GM18507 (cell line): ENCODE measurements around the gene NACAD.
"Not testable (repeated sequence)": the region's sequence is repeated elsewhere in the genome, so short reads cannot be mapped to it uniquely, and the experiment has no call there.

Experiments
- DNase-seq: peaks from one replicate; pipeline ENCODE4 v3.0.0; 2011; ENCODE audit warnings: low read depth; ENCODE audit not compliant: insufficient read length; ENCODE audit errors: extremely low spot score
- FAIRE-seq: peaks from 2 replicates; lab custom pipeline; 2011; peaks lifted over from hg19 to GRCh38; lab: Jason Lieb, UNC

NACAD gene

DNA sequence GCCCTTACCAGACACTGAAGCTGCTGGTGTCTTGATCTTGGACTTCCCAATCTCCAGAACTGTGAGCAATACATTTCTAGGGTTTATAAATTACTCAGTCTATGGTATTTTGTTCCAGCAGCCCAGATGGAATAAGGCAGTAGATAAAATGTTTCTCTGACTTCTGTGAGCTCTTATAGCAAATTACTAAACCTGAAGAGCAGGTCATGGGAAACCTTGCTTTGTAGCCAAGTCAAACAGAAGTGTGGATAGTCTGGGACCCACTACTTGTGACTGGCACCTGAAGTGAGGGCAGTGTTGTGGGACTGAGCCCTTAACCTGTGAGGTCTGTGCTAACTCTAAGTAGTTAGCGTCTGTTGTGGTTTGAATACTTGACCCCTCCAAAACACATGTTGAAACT is 27.3 kb upstream of the NACAD start:
- FAIRE-seq (no peak), DNase-seq (no peak)

DNA sequence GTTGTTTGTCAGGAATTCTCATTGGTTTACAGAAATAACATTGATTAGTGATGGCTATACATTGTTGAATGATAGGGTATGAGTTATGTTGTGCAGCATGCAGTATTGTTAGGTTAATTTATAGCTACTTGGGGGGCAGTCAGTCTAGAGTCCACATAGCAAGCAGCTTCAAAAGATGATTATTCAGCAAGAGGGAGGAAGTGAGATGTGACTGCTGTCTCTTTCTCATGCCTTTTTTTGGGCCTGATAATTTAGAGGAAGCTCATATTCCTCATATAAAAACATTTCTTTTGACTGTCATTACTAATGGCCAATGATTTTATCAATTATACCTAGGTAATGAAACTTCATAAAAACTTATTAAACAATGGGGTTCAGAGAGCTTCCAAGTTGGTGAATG is 26.2 kb upstream of the NACAD start:
- DNase-seq (no peak), FAIRE-seq (no peak)

DNA sequence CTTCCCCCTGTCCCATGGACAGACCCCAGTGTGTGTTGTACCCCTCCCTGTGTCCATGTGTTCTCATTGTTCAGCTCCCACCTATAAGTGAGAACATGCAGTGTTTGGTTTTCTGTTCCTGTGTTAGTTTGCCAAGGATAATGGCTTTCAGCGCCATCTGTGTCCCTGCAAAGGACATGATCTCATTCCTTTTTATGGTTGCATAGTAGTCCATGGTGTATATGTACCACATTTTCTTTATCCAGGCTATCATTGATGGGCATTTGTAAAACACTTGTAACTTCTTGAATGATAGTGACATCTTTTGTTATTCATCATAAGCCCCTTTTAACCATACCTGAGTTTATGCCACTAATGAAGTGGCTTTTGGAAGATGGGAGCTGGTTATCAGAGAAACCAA is 25.5 kb upstream of the NACAD start:
- not testable (repeated sequence) for DNase-seq, FAIRE-seq

DNA sequence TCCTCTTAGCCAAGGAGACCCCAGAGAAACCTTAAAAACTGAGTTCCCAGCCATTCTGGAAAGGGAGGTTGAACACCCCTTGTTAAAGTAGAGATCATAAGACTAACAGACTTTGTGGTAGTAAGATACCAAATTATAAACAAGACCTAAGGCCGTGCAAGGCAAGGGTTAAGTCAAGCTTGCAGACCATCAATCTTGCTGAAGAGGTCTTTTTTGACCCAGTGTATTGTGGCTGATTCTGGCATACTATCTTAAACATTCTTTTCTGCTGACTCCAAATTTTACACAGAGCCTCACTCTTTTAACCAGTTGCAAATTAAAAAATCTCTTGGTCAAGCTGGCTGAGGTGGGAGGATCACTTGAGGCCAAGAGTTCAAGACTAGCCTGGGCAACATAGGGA is 23.9 kb upstream of the NACAD start:
- no peak for DNase-seq
- FAIRE-seq: no peak

- peak; percentile 92 for DNase-seq
- FAIRE-seq: peak; percentile 97
Observed at GRCh38 chr7:45111298-45112223, 22.8 kb upstream of the NACAD start, which contains the start of gene TBRG4. Gene TBRG4 (minus strand): TSS chr7:45111697. CDS start chr7:45109237, 2,460 bp downstream.

GRCh38 chr7:45108863-45109262 is 20.1 kb upstream of the NACAD start:
- no peak for DNase-seq
- no peak for FAIRE-seq

- FAIRE-seq (no peak), DNase-seq (no peak)
Observed at GRCh38 chr7:45107356-45107755, 18.6 kb upstream of the NACAD start.

GRCh38 chr7:45106820-45107219 is 18.1 kb upstream of the NACAD start:
- FAIRE-seq (no peak), DNase-seq (no peak)

DNA sequence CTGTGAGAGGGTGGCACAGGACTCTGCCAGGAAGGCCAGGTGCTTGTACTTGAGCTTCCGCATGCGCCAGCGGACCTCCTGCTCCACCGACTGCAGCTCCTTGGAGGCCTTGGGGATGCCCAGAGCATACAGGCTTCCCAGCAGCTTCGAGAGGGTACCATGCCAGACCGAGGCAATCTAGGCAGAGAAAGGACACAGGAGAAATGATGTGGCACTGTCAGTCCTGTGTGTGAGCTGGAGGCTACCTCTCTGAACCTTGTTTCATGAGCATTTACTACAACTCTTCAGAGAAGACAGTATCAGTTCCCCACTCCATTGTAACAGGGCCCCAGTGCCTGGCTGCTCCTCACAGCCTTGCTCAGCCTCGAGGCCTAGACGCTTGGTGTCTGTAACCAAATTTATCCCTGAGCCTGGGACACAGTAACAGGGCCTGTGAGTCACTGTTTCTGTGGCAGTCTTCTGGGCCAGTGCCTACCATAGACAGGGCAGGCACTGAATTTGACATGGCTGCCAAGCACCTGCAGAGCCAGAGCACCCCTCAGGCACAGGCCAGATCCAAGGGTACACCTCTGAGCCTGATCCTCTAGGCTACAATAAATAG is 16.9 kb upstream of the NACAD start:
- FAIRE-seq: no peak

GRCh38 chr7:45104844-45105587 is 16.2 kb upstream of the NACAD start:
- FAIRE-seq (no peak), DNase-seq (no peak)

More for the DNA sequence above, 16.9 kb upstream of the NACAD start:
- no peak for DNase-seq

DNA sequence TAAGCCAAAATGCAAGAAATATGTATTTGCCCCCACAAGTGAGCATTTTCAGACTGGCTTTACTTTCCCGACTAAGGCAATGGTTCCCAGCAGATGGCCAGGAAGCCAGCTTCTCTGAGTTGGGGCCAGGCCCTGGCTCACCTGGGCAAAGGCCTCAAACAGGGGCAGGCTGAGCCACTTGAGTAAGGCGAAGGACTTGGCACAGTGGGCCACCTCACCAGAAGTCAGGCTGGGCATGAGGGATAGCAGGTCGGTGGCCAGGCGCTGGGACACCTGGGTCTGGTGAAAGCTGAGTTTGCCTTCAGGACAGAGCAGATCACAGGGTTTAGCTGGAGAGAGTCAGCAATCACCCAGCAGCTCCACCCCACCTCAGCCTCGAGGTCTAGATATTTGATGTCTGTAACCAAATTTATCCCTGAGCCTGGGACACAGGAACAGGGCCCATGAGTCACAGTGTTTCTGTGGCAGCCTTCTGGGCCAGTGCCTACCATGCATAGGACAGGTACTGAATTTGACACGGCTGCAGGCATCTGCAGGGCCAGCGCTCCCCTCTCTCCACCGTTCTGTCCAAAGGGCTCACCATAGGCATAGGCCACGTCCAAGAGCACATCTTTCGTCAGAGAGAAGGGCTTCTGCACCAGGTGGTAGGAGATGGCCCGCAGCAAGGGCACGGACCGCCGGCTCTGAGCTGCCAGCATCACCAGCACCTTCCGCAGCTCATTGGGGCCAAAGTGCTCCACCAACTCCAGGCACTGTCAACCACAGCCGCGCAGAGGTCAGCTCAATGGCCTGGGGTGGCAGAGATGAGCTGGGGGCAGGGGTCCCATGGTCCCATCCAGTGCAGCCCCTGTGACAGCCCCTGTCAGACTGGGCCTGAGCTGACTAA is 15.4 kb upstream of the NACAD start:
- FAIRE-seq: no peak
- DNase-seq: no peak

GRCh38 chr7:45102785-45103712 is 14.3 kb upstream of the NACAD start:
- DNase-seq: no peak
- no peak for FAIRE-seq

- no peak for FAIRE-seq
- no peak for DNase-seq
Observed at GRCh38 chr7:45101748-45102147, 13.0 kb upstream of the NACAD start.

- no peak for DNase-seq
- no peak for FAIRE-seq
Observed at GRCh38 chr7:45100761-45101480, 12.2 kb upstream of the NACAD start.

DNA sequence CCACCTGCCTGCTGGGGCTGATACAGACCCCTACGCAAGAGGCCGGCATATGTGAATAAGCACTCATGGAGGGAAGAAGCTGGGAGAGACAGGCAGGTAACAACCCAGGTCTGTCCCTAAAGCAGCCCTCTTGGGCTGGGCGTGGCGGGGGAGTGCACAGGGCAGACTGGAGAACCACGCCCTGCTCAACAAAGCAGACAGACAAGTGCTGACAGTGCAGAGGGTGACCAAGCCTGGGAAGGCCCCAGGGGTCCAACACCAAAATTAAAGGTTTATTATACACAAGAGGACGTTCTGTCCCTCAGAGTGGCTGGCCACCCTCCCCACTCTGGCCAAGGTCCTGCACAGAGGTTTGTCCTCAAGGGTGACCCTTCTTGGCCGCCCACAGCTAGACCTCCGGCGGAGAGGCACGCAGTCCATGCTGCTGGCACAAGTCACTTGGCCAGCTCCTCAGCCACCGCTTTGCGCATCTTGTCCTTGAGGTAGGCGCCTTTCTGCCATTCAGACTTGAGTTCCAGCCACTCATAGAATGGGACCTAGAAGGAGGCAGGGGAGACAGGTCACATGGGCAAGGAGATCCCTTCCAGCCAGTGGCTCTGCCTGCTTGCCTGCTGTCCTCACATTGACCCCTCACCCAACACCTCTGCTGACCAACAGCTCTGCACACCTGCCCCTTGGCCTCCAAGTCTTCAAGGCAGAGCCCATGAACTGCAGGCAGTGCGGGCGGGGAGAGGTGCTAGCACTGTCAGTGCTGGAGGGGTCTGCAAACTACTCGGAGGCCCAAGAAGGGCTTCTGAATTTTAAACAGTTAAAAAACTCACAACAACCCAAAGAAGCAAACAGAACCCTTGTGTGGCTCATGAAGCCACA is 11.4 kb upstream of the NACAD start:
- FAIRE-seq (no peak), DNase-seq (no peak)

GRCh38 chr7:45098983-45099839 is 10.4 kb upstream of the NACAD start:
- FAIRE-seq (no peak), DNase-seq (no peak)
